Stimulated activated CD8-positive, alpha-beta memory T cell treated with anti-CD3 and anti-CD28 coated beads, Interleukin-12 subunit alpha, Interleukin-12 subunit beta, amount 100 ng/mL, for 4 hours (primary cell): ENCODE results near the gene TNFRSF6B.

Experiments
- DNase-seq: peaks from one replicate; pipeline ENCODE4 v3.0.0-alpha.2; 2020; ENCODE audit warnings: low read depth

TNFRSF6B gene

DNA sequence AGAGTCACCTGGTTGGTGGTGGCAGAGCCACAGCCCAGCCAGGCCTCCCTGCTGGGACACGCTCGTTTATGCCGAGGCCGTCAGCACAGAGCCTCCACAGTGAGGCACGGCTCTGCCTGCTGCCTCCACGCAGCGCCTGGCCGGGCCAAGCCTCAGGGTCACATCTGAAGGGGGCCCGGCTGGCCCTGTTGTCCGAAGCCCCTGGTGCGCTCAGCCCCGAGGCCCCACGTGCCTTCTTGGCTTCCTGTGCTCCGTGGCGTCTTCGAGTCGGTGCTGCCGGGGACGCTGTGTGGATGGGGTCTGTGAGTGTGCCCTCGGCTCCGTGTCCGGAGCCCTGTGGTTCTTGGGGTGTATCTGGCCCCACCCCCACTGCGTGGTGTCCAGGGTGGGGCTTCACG lies 10.4 kb upstream of the TNFRSF6B start:
- no peak for DNase-seq

DNA sequence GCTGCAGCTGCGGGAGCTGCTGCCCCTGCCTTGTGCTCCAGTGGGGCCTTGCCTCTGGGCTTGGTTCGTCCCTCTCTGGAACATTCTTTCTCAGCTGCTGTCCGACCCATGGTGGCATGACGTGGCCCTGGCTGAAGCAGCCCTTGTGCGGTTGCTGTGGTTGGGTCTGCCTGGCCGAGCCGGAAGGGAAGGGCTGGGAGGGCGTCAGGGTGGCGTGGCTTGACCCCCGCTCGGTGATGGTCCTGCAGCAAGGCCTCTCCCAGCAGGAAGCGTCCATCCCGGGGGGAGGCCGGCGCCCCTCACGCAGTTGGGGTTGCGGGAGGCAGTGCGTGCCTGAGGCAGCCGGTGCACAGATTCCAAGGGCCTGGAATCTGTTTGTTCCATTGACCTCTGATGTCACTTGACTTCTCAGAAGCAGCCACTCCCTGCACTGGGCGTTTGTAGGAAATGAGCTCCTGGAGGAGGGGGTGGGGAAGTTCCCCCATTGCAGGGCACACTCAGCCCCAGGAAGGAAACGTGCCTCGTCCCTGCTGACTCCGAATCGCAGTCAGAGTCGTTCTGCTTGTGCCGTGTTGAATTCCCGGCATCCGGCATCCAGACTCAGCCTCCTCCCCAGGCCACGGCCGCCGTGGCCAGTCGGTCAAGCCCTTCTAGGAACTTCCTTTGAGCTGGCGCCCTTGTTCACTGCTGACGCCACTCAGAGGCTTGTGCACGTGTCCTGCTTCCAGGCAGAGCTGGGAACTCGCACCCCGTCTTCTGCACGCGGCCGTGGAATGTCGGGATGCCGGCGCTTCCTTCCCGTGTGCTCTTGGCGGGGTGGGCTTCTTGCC lies 9.7 kb upstream of the TNFRSF6B start:
- DNase-seq: peak; percentile 25

DNA sequence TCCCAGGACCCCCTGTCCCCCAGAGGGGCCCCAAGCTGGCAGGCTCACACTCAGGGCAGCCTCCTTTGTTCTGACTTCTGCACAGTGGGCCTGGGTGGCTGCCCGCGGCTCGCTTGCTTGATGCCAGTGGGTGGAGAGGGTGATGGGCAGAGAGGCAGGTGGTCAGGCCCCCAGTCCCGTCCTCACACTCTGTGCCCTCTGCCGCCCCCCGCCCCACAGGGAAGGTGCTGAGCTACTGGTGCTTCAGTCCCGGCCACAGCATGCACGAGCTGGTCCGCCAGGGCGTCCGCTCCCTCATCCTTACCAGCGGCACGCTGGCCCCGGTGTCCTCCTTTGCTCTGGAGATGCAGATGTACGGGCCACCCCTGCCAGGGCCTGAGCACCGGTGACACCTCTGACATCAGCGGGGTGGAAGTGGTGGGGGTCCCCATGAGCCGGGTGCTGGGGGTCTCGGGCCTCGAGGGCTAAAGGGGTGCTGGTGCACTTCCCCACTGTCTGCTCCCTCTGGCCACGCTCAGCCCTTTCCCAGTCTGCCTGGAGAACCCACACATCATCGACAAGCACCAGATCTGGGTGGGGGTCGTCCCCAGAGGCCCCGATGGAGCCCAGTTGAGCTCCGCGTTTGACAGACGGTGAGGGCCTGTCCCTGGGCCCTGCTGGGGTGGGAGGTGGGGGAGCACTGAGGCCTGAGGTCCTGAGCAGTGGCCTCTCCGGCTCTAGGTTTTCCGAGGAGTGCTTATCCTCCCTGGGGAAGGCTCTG lies 8.9 kb upstream of the TNFRSF6B start:
- DNase-seq: no peak

DNA sequence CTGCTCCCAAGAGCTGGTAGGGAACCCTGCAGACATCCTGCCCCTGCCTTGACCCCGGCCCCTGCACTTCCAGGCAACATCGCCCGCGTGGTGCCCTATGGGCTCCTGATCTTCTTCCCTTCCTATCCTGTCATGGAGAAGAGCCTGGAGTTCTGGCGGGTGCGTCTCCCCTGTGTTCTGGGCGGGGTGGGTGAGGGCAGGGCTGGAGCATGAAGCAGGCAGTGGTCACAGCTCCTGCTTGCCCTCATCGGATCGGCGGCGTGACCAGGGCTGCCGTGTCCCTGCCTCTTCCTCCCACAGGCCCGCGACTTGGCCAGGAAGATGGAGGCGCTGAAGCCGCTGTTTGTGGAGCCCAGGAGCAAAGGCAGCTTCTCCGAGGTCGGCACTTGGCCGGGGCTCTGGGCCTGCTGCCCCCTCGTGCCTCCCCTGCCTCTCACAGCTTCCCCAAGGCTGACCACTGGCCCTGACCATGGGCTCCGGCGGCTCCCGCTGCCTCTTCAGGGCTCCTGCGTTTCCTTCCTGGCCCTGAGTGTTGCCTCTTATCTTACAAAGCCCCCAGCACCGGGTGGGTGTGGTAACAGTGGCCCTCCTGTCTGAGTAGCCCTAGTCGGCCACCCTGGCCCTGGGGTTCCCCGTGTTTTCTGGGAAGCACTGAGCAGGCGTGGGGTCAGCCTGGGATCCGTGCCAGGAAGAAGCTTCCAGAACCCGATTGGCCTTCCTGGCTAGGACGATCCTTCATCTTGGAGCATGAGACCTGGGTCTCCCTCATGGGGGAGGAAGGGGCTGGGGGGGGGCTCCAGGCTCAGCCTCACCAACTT lies 8.0 kb upstream of the TNFRSF6B start:
- DNase-seq: no peak

- no peak for DNase-seq
Measured at GRCh38 chr20:63689046-63690002, 7.1 kb upstream of the TNFRSF6B start.

DNA sequence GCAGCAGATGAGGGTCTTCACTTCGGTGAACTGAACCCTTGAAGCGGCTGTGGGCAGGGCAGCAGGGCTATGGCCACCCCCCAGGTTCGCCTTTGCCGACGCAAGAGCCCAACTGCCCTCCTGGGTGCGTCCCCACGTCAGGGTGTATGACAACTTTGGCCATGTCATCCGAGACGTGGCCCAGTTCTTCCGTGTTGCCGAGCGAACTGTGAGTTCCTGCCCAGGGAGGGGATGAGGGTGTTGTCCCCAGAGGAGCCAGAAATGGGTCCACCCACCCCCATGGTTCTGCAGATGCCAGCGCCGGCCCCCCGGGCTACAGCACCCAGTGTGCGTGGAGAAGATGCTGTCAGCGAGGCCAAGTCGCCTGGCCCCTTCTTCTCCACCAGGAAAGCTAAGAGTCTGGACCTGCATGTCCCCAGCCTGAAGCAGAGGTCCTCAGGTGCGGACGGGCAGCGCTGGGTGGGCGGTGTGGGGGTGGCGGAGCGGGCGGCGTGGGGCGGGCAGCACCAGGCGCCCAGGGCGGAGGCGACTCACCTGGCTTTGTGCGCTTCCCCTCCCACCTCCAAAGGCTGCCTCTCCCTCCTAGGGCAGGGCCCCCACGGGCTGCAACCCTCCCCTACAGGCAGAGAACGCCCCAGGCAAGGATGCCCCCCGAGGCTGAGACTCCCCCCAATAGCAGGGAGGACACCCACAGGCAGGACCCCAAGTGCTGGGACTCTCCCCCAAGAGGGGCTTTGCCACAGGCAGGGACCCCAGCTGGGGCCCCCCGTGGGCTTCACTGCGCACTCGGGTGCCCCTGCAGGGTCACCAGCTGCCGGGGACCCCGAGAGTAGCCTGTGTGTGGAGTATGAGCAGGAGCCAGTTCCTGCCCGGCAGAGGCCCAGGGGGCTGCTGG lies 6.2 kb upstream of the TNFRSF6B start:
- DNase-seq: no peak

- DNase-seq: no peak
Measured at GRCh38 chr20:63690898-63691710, 5.3 kb upstream of the TNFRSF6B start.

GRCh38 chr20:63691711-63692435 lies 4.6 kb upstream of the TNFRSF6B start:
- DNase-seq: no peak

DNA sequence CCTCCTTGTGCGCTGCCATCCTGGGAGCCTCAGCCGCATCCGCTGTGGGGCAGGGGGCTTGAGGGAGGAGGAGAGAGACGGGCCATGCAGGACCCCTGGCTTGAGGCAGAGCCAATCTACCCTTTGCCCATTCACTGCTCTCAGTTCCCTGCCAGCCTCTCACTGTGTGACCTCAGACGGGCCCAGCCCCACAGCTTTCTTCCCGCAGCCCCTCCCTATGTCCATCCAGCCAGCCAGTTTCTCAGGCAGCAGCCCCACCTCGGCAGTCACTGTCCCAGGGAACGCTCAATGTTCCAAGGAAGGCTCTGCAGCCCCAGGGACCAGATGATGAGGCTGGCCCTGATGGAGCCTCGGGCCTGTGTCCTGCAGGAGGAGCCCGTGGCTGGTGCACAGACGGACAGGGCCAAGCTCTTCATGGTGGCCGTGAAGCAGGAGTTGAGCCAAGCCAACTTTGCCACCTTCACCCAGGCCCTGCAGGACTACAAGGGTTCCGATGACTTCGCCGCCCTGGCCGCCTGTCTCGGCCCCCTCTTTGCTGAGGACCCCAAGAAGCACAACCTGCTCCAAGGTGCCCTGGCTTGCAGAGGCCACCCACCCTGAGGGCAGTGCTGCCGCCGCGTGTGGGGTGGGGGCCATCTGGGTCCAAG lies 3.9 kb upstream of the TNFRSF6B start:
- no peak for DNase-seq

- no peak for DNase-seq
Measured at GRCh38 chr20:63693083-63693732, 3.2 kb upstream of the TNFRSF6B start.

DNA sequence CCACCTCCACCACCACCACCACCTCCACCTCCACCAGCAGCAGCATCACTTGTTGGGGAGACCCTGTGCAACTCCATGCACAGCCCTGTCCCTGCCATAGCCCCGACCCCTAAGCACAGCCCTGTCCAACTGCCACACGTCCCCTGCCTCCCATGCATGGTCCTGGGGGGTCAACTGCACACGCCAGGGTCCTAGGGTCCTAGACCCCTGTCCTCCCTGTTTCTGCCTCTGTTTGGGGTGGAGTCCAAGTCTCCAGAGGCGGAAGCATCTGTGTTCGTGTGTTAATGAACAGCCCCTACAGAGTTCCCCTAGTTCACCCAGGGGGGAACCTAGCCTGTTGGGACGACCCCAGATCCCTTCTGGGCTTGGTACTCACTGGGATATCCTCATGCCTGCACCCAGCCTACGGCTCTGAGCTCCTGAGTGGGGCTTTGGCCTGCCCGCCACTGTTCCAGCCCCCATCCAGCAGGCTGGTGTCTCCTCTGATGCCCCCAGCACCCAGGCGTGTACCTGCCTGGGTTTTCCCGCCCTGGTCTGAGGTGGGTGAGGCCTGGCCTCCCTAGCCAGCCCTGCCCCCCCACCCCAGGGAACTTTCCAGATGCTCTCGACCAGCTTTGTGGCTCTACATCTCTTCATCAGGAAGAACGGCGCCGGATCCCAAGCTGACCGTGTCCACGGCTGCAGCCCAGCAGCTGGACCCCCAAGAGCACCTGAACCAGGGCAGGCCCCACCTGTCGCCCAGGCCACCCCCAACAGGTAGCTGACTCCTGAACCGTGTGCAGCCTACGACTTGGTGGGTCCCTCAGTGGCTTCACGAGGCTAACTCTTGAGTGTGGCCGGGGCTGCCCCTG lies 2.5 kb upstream of the TNFRSF6B start:
- DNase-seq: no peak

- DNase-seq: no peak
Measured at GRCh38 chr20:63694584-63695423, 1.6 kb upstream of the TNFRSF6B start.

DNA sequence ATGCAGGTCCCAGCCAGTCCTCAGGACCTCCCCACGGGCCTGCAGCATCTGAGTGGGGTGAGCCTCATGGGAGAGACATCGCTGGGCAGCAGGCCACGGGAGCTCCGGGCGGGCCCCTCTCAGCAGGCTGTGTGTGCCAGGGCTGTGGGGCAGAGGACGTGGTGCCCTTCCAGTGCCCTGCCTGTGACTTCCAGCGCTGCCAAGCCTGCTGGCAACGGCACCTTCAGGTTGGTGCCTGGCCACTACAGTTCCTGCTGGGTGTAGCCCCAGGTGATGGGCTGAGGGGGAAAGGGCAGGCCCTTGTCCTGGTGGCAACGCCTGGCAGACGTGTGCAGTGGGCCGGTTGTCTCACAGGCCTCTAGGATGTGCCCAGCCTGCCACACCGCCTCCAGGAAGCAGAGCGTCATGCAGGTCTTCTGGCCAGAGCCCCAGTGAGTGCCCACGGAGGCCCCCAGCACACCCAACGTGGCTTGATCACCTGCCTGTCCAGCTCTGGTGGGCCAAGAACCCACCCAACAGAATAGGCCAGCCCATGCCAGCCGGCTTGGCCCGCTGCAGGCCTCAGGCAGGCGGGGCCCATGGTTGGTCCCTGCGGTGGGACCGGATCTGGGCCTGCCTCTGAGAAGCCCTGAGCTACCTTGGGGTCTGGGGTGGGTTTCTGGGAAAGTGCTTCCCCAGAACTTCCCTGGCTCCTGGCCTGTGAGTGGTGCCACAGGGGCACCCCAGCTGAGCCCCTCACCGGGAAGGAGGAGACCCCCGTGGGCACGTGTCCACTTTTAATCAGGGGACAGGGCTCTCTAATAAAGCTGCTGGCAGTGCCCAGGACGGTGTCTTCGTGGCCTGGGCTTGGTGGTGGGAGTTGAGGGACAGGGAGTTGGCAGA lies 787 bp upstream of the TNFRSF6B start:
- DNase-seq: no peak

DNA sequence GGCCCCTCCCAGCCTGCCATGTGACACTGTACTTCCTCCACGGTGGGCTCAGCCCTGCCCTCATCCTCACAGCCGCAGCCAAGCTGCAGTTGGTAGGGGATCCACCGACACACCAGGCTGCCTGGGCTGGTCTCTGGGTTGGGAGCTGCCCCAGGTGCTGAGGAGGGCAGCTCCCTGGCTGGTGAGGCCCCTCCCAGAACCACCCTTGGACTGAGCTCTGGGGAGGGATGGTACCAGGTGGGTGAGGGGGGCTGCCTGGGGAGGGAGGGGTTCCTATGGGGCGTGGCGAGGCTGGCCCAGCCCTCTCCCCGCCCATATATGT lies 185 bp upstream of the TNFRSF6B start:
- DNase-seq: no peak

GRCh38 chr20:63697357-63697867 lies 960 bp downstream of the TNFRSF6B start:
- DNase-seq: no peak
